GM19193 (cell line): ENCODE measurements around the gene BBS5.

Experiments
- POLR2A ChIP-seq: IDR thresholded peaks from 4 replicates; pipeline ENCODE4 v1.6.1; 2011; ENCODE audit not compliant: insufficient read depth, insufficient read length; ENCODE audit errors: extremely low read depth

BBS5 gene

DNA sequence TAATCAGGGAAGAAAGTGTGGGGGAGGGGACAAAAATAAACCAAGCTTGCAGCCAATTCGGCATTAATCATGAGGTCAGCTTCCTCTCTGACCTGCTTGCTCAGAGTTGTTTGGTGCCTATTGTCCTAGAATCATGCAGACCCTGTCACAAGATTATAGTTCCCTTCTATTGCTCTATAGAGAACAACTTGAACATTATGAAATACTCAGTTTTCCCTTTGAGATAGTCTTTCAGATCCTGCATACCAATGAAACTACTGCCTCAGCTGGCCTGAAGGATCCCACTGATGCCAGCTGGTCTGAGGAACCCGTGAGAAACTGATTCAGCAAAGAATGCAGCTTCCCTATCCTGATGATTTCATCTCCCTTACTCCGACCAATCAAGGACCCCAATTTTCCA is 955 bp upstream of the BBS5 start:
- no peak for TF ChIP-seq POLR2A

DNA sequence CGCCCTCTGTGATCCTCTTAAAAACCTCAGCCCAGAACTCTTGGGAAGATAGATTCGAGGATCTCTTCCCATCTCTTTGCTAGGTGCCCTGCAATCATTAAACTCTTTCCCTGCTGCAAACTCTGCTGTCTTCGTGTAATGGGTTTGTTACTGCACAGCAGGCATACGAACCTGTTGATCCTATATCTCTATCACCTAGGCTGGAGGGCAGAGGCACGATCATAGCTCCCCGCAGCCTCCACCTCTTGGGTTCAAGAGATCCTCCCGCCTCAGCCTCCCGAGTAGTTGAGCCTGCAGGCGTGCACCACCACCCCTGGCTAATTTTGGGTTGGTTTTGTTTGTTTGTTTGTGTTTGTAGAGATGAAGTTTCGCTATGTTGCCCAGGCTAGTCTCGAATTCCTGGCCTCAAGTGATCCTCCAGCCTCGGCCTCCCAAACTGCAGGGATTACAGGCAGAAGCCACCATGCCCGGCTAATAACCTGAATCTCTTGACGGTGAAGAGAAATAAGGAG is 493 bp upstream of the BBS5 start:
- no peak for TF ChIP-seq POLR2A

DNA sequence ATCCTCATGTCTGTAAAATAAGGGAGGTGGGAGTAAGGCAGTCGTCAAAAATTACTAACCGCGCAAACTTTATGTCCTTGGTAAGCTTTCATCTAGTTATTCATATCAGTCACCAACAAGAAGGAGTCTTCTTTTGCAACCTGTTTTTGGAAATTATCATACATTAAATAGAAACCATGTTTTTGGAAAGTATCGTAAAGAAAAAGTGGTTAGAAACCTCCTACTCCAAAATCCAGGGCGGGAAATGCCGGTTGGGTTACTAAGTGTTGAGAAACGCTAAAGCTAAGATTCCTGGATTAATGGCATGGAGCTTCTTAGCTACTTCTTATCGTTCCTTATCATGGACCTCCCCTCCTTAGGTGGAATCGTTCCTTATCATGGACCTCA is 778 bp downstream of the BBS5 start:
- no peak for TF ChIP-seq POLR2A

DNA sequence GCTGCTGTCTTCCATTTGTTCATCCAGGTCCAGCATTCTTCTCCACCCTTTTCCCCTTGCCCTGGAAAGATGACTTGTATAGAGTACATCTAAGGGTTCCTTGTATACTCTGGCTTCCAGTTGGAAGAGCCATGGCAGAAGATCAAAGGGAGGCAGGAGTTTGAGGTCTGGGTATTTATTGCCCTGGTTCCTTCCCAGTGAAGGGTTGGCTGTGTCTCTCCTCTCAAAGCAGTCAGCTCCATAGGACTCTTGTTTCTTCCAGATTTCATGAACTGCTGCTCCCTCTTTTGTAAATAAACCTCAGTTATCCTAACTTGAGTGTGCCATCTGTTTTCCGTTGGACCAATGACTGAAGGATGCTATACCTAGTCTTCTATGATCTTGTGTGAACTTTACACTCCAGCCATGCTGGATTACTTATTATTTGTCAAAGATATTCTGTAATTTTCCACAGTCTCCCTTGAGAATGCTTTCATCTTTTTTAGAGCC is 6.4 kb downstream of the BBS5 start:
- no peak for TF ChIP-seq POLR2A

DNA sequence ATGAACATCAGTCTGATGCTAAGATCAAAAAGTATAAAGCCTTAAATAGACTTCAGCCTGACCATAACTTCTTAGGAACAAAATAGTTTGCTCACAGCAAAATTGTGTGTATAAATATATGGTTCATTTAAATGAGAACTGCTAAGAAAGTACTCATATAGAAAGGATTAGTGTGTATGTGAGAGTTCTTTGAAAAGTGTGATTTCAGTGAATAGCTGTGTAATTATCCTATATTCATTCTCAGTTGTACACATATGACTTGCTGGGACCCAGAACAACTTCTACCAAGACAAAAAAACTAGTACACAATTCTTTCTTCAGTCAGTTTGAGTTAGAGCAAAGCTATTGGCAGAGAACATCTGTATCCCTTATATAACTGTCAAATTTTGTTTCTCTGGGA is 7.2 kb downstream of the BBS5 start:
- no peak for TF ChIP-seq POLR2A

DNA sequence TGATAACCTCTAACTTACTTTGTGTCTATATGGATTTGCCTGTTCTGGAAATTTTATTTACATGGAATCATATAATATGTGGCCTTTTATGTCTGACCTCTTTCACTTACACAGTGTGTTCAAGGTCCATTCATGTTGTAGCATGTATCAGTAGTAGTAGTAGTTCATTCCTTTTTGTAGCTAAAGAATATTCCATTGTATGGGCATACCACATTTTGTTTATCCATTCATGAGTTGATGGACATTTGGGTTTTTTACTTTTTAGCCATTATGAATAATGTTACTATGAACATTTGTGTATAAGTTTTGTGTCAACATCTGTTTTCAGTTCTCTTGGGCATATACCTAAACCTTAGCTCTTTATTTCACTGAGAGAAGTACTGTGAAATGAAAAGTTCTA is 11.5 kb downstream of the BBS5 start:
- no peak for TF ChIP-seq POLR2A

DNA sequence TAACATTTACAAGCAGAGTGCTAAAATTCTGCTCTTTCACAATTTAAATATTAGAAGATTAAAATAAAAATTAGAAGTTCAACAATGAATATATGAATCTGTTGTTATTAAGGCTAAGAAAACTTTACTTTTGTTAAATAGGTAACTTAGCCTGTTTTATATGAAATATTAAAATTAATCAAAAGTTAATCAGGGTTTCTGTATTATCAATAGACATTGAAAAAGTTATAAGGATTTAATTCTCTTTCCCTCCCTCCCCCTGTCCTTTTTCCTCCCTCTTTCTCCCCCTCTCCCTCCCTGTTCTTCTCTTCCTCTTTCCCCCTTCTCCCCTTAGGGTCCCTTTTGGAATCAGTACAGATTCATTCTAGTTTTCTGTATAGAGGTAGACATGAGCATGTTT is 12.1 kb downstream of the BBS5 start:
- no peak for TF ChIP-seq POLR2A

DNA sequence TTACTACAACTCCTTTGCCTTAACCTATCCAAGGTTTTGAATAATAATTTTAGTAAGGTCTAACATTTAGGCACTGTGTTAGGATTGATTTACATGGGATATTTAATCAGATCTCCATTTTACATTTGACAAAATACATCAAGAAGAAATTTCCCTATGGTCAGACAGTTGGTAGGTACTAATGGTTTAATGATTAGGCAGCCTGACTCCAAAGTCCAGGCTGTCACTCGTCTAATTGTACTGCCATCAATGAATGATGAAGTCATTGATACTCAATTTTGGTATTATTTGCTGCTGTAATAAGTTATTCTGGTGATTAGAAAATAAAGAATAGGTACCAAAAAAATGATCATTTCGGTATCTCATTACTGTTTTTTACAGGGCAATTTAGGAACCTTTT is 14.1 kb downstream of the BBS5 start:
- no peak for TF ChIP-seq POLR2A

DNA sequence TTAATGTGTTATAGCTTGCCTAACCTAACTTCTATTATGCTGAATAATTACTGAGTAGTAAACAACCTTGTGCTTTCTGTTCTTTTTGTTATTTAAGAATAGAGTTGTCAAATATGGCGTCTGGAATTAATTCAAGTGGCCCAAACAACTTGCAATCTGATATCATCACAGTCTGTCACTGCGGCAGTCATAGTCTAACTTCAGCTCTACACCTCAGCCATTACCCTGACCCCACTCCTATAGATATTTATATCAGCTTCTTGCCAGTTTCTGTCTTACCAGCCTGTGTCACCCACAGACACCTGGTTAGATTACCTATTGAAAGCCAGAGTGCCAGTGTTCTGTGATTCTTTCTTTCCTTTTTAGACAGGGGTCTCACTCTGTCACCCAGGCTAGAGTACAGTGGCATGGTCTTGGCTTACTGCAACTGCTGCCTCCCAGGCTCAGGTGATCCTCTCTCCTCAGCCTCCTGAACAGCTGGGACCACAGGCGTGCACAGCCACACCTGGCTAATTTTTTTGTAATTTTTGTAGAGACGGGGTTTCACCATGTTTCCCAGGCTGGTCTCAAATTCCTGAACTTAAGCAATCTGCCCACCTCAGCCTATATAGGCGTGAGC is 16.1 kb downstream of the BBS5 start:
- TF ChIP-seq POLR2A, result no peak

DNA sequence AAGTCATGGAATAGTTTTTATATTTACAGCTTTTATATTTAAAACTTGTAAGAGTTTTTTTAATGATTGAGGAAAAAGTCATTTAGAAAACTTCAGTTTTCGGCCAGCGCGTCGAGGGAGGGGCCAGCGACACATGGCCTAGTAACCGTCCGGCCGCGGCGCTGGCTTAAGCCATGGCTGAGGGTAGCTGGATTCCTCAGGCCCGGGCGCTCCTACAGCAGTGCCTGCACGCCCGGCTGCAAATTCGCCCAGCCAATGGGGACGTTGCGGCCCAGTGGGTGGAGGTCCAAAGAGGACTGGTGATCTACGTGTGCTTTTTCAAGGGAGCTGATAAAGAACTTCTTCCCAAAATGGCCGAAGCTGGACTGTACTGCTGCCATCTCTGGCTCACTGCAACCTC is 25.4 kb downstream of the BBS5 start:
- TF ChIP-seq POLR2A, result no peak

DNA sequence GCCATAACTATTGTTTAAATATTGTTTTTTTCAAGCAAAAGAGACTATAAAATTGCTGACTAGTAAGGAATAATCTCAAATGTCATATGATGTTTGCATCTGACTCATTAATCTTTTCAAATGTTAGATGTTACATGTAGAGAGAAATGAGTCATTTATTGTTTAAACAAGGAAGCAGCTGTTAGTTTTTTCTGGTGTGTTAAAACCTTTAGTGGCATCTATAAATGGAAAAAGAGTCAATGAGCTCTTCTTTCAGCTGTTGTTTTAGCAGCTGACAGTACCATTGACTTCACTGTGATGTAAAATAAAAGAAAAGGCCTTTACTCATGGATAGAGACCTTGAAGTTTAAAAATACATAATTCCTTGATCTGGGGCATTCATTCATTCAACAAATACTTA is 28.4 kb downstream of the BBS5 start:
- TF ChIP-seq POLR2A, result no peak

DNA sequence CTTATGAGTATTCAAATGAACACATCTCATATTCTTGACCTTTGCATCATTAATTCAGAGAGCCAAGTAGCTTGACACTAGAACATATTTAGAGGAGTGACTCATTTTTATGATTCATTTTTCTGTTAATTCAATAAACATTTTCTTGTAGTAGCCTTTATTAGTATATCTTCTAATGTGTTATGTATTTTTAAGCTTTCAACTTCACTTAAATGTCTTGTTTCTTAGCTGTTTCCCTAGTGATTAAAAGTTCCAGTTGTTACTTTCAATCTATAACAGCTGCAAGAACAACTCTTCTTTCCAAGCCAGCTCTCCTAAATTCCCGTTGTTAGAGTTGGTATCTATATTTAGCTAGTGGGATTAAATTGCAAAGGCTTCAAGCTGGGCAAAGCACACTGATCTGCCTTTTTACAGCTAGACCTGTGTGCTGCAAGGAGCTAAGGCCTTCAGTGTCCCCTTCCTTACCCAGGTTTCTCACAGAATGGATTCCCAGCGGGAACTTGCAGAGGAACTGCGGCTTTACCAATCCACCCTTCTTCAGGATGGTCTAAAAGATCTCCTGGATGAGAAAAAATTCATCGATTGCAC is 30.1 kb downstream of the BBS5 start, which contains the start of gene KLHL41:
Gene KLHL41, plus strand, starts transcription at position 405 of the 588 bp plus-strand sequence. Its CDS starts 77 bp downstream, at position 482.
- TF ChIP-seq POLR2A, result no peak

DNA sequence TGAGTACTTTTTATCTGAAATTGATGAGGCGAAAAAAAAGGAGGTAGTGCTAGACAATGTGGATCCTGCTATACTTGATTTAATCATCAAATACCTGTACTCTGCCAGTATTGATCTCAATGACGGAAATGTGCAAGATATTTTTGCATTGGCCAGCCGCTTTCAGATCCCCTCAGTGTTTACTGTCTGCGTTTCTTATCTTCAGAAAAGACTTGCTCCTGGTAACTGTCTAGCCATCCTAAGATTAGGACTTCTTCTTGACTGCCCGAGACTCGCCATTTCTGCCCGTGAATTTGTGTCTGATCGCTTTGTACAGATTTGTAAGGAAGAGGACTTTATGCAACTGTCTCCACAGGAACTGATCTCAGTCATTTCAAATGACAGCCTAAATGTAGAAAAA is 30.7 kb downstream of the BBS5 start:
- no peak for TF ChIP-seq POLR2A

DNA sequence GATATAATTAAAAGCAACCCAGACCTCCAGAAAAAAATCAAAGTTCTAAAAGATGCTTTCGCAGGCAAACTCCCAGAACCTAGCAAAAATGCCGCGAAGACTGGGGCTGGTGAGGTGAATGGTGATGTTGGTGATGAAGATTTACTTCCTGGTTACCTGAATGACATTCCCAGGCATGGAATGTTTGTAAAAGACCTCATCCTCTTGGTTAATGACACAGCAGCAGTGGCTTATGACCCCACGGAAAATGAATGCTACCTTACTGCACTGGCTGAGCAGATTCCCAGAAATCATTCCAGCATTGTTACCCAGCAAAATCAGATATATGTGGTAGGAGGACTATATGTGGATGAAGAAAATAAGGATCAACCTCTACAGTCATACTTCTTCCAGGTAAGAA is 31.2 kb downstream of the BBS5 start:
- TF ChIP-seq POLR2A, result no peak

DNA sequence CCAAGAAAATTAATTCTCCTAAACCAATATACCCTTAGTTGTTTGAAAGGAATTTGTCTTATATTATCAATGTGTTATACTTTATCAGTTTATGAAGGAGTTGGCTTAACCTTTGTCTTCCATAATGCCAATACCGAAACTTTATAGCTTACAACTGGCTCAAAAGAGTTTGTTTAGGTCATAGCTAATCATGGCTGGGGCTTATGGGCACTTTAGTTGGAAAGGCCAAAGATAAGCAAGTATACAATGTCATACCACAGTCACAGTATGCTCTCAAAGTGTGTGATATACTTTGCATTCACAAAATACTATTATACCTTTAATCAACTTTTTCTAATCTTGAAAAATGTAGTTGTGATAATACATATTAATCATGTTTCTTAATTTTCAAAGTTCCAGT is 32.5 kb downstream of the BBS5 start:
- TF ChIP-seq POLR2A, result no peak

DNA sequence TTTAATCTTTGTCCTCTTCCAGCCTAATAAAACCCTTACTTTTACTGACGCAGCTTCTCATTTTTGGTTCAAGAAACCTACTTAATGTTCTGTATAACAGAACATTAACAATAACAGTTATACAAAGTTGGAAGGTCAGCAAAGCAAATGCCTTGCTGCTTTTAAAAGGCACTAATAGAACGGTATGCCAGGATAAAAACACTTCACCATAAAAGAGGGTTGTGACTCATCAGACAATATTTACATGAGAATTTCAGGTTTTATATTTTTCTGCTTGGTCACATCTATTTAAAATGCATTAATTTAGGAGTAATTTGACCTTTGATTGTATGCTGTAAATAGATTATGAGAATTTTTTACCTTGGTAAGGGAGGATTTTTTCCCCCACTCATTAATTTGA is 33.2 kb downstream of the BBS5 start:
- no peak for TF ChIP-seq POLR2A
